HG03095 (cell line): Measurements from ENCODE around the gene TXNRD3.
"Not testable (repeated sequence)": the region's sequence is repeated elsewhere in the genome, so short reads cannot be mapped to it uniquely, and the experiment has no call there.

Experiments used
- ATAC-seq: cut with Tn5 transposase; IDR thresholded peaks from one replicate; pipeline ENCODE4 v1.9.1; 2021; ENCODE audit warnings: moderate library complexity; ENCODE audit not compliant: unreplicated experiment

The TXNRD3 gene

GRCh38 chr3:126604691-126605090 is 50.2 kb downstream of the TXNRD3 start:
- no peak for ATAC-seq

- no peak for ATAC-seq
These were observed 55.8 kb downstream of the TXNRD3 start for GRCh38 chr3:126599101-126599500.

GRCh38 chr3:126595479-126595878 is 59.4 kb downstream of the TXNRD3 start:
- not testable (repeated sequence) for ATAC-seq

- not testable (repeated sequence) for ATAC-seq
These were observed 63.4 kb downstream of the TXNRD3 start for GRCh38 chr3:126591515-126591914.

GRCh38 chr3:126582311-126582710 is 72.6 kb downstream of the TXNRD3 start:
- no peak for ATAC-seq

- no peak for ATAC-seq
These were observed 73.4 kb downstream of the TXNRD3 start for GRCh38 chr3:126581569-126581968.

GRCh38 chr3:126580746-126581145 is 74.2 kb downstream of the TXNRD3 start:
- no peak for ATAC-seq

GRCh38 chr3:126578702-126579101 is 76.2 kb downstream of the TXNRD3 start:
- no peak for ATAC-seq

- ATAC-seq: no peak
These were observed 77.7 kb downstream of the TXNRD3 start for GRCh38 chr3:126577261-126577660.

- no peak for ATAC-seq
These were observed 81.3 kb downstream of the TXNRD3 start for GRCh38 chr3:126573492-126574117.

GRCh38 chr3:126571078-126571477 is 83.8 kb downstream of the TXNRD3 start:
- no peak for ATAC-seq

GRCh38 chr3:126570103-126570541 is 84.8 kb downstream of the TXNRD3 start:
- no peak for ATAC-seq

- ATAC-seq: no peak
These were observed 85.4 kb downstream of the TXNRD3 start for GRCh38 chr3:126569390-126569975.

GRCh38 chr3:126568776-126569342 is 86.1 kb downstream of the TXNRD3 start:
- ATAC-seq: no peak

GRCh38 chr3:126567696-126568438 is 87.1 kb downstream of the TXNRD3 start:
- no peak for ATAC-seq

- no peak for ATAC-seq
These were observed 92.1 kb downstream of the TXNRD3 start for GRCh38 chr3:126562737-126563276.

GRCh38 chr3:126558336-126559071 is 96.4 kb downstream of the TXNRD3 start, which contains the start of gene C3orf22:
Gene C3orf22 (minus strand): TSS chr3:126558932. CDS start chr3:126553390, 5,542 bp downstream.
- no peak for ATAC-seq

- ATAC-seq: no peak
These were observed 97.2 kb downstream of the TXNRD3 start for GRCh38 chr3:126557761-126558160.

GRCh38 chr3:126557415-126557745 is 97.5 kb downstream of the TXNRD3 start:
- ATAC-seq: no peak
